ENCODE results near the gene NEAT1. TPM values are rescaled to one million over a fixed set of nuclear protein-coding genes. Genes with fewer than 3 reads are reported as not detected.

The NEAT1 gene
- total and polyA plus RNA-seq, 9 of the 15 experiments (the other 6 are each of a cell fraction or from before 2014, with no cell fraction given): 20.1 to 389 (median 62.8) TPM

GRCh38 chr11:65471447-65471891 is 48.9 kb downstream of the NEAT1 start (continued):
- TF ChIP-seq CEBPG (CRISPR knock-in tag; IDR thresholded peaks at IDR 0.05) (no peak), CEBPG (tag; conservative IDR thresholded peaks at IDR 0.05 in 1 of 2, IDR thresholded peaks at IDR 0.05 in 1 of 2) (no peak), ID3 (CRISPR knock-in tag; IDR thresholded peaks at IDR 0.05) (no peak), ID3 (tag; IDR thresholded peaks at IDR 0.05) (no peak), ZNF717 (CRISPR knock-in tag; IDR thresholded peaks at IDR 0.05) (no peak), ZNF263 (CRISPR knock-in tag; IDR thresholded peaks at IDR 0.05; ENCODE audit: borderline replicate concordance) (peak; percentile 40; the same call in 1 of the 2 replicates), RBM22 (IDR thresholded peaks at IDR 0.05; ENCODE audit: low read depth, low read length, poor library complexity, severe bottlenecking) (no peak), CUX1 (CRISPR knock-in tag; IDR thresholded peaks at IDR 0.05) (no peak), CTCFL (IDR thresholded peaks at IDR 0.05; ENCODE audit: borderline replicate concordance, insufficient read depth, low read depth, low read length, poor library complexity, severe bottlenecking) (no peak), PRPF4 (IDR thresholded peaks at IDR 0.05; ENCODE audit: insufficient read depth, low read depth, low read length, poor library complexity, severe bottlenecking) (no peak), SLC30A9 (CRISPR knock-in tag; IDR thresholded peaks at IDR 0.05) (no peak), MAFG (tag; conservative IDR thresholded peaks at IDR 0.05) (no peak), ESRRB (CRISPR knock-in tag; IDR thresholded peaks at IDR 0.05; ENCODE audit: borderline replicate concordance) (no peak), TSHZ1 (CRISPR knock-in tag; IDR thresholded peaks at IDR 0.05) (no peak), CAMTA2 (CRISPR knock-in tag; conservative IDR thresholded peaks at IDR 0.05) (0 out of 2 replicates have a peak, but pooled peaks have one; percentile 26), ZNF79 (CRISPR knock-in tag; IDR thresholded peaks at IDR 0.05; ENCODE audit: low read depth) (no peak), FOXK2 (conservative IDR thresholded peaks at IDR 0.05 in 1 of 2, IDR thresholded peaks at IDR 0.05 in 1 of 2; ENCODE audit: low read depth in 2 of 2) (no peak)

Data from K562 (cell line).